Cardiac muscle cell (in vitro differentiated cells and primary cell): ENCODE results near the gene SH3RF3. TPM values are rescaled to one million over a fixed set of nuclear protein-coding genes. Genes with fewer than 3 reads are reported as not detected.

Experiments
- DNase-seq, 2 donors: peaks; one replicate each; pipeline versions ENCODE4 v3.0.0 to v3.0.0-alpha.2; 2010 to 2017; ENCODE audit warnings: low read depth in 1 of 2, low spot score in 1 of 2
- H3K27ac ChIP-seq: fragments of 200-600 bp; sonication (generic); 2 replicates; pipeline ENCODE4 v1.5.1; 2016
- H3K27me3 ChIP-seq: fragments of 200-600 bp; sonication (generic); 2 replicates; pipeline ENCODE4 v1.6.0; 2016; ENCODE audit warnings: control low read depth
- H3K36me3 ChIP-seq: fragments of 200-600 bp; sonication (generic); 2 replicates; pipeline ENCODE4 v1.5.1; 2016; ENCODE audit warnings: control low read depth
- H3K4me1 ChIP-seq: fragments of 200-600 bp; sonication (generic); 2 replicates; pipeline ENCODE4 v1.8.1; 2017; ENCODE audit warnings: low read depth, mild to moderate bottlenecking, mixed run types
- H3K4me3 ChIP-seq: fragments of 200-600 bp; sonication (generic); 2 replicates; pipeline ENCODE4 v1.5.1; 2016; ENCODE audit warnings: mild to moderate bottlenecking
- H3K9me3 ChIP-seq: fragments of 200-600 bp; sonication (generic); 2 replicates; pipeline ENCODE4 v1.5.1; 2017; ENCODE audit warnings: low read depth, mild to moderate bottlenecking, control low read depth
- polyA plus RNA-seq: library from polyadenylated mRNA; unstranded; fragments of >200 nt; fragmentation: Nextera tagmentation; extraction: Ambion mirVana; gene quantifications from 2 replicates; pipeline ENCODE4 v1.2.1, GENCODE V29; 2016
- total RNA-seq: library from RNA; depleted of rRNA; stranded (reverse); fragments of >200 nt; gene quantifications from 2 replicates; pipeline ENCODE4 v1.2.3, GENCODE V29; 2016
- TF ChIP-seq, protein P1 (sequence below): IDR thresholded peaks from 2 replicates; pipeline ENCODE4 v1.5.1; 2012; ENCODE audit warnings: low read depth, mild to moderate bottlenecking, low read length

The SH3RF3 gene
- total and polyA plus RNA-seq, 2 experiments from 2014 or later, result 1.2 to 1.7 TPM

DNA sequence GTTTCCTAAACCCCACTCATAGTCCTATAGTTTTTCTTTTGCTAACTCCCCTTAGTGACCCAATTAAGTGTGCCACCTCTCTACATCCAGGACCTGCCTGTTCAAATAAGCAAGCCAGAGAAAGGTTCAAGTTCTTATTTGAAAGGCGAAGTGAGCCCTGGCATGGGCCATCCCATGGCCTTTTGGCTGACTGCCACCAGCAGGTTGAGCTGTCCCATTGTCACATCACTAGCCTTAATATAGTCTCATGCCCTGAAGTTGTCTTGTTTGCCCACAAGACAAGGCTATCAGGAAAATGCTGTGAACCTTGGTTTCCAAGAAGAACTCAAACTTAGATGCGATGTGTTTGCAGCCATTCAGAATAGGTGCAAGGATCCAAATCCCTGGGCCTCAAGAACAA is 158.8 kb downstream of the SH3RF3 start:
- Histone ChIP-seq H3K4me3 (no peak overlapping the region), H3K4me1 (no peaks in the 10 kb centered on the region), H3K9me3 (no peaks in the 10 kb centered on the region), H3K27me3 (peaks cover 18% of the 10 kb centered on the region), H3K27ac (no peak overlapping the region), H3K36me3 (no peaks in the 10 kb centered on the region)
- DNase-seq, result no peak
- TF ChIP-seq, protein P1, sequence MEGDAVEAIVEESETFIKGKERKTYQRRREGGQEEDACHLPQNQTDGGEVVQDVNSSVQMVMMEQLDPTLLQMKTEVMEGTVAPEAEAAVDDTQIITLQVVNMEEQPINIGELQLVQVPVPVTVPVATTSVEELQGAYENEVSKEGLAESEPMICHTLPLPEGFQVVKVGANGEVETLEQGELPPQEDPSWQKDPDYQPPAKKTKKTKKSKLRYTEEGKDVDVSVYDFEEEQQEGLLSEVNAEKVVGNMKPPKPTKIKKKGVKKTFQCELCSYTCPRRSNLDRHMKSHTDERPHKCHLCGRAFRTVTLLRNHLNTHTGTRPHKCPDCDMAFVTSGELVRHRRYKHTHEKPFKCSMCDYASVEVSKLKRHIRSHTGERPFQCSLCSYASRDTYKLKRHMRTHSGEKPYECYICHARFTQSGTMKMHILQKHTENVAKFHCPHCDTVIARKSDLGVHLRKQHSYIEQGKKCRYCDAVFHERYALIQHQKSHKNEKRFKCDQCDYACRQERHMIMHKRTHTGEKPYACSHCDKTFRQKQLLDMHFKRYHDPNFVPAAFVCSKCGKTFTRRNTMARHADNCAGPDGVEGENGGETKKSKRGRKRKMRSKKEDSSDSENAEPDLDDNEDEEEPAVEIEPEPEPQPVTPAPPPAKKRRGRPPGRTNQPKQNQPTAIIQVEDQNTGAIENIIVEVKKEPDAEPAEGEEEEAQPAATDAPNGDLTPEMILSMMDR, result no peak

DNA sequence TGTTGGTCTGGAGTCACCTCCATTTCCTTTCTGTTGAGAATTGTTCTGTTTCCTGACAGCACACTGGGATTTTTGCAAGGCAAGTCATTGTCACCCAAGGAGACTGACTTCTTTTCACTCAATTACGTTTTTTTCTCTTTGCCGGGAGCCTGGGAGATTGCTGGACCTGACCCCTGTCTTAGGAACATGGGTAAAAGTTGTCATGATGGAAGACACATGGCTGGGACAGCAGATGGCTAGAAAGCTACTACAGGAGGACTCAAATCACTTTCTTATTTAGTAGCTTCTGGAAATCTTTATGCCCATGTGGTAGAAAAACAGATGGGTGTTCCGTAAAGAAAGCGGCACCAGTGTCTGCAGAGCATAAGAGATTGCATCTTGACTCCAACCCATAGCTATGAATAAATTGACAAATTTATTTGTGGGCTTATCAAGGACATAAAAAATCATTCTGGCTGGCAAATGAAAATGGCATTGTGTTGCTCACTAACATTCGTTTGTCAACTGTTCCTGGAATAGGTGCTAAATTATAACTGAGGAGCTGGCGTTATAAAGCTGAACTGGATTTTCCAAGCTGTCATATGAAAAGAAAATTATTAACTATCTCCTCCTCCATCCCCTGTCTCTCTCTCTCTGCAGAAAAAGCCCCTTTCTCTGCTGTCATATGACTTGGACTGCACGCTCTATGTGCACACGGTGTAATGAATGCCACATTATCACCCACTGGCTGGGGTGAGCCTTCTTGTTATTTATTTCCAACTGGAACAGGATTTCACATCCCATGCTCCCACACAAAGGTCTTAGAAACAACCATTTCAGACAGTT is 159.8 kb downstream of the SH3RF3 start:
- Histone ChIP-seq H3K36me3 (no peaks in the 10 kb centered on the region), H3K27me3 (peaks cover 18% of the 10 kb centered on the region), H3K4me1 (no peaks in the 10 kb centered on the region), H3K27ac (no peak overlapping the region), H3K9me3 (no peaks in the 10 kb centered on the region), H3K4me3 (no peak overlapping the region)
- TF ChIP-seq, protein P1, result no peak
- no peak for DNase-seq

DNA sequence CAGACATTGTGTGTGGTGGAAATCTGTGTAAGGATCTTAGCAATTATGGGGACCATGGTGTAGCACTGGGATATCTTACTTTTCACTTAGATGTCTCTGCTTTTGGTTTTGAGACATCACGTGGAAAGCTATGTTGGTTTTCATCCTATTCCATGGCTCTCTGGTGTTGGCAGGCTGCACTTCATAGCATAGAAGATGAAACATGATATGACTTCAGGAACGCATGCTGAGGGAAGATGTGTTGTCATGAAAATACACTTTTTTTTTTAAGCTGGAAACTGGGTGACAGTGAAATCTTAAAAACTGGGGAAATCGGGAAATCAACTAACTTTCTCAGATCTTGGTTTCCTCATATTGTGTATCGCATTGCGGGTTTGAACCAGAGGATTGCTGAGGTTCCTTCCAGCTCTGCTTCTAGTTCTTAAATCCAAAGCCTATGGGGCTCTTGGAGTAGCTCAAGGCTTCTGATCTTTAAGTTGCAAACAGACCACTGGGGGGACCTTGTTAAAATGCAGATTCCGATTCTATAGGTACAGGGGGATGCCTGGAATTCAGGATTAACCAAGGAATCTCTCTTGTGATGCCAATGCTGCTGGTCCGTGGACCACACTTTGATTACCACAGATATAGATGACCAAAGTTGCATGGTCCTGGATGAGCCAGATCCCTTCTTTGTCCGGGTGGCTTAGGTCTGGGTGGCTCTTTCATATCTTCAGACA is 160.7 kb downstream of the SH3RF3 start:
- TF ChIP-seq, protein P1, result no peak
- Histone ChIP-seq H3K36me3 (no peaks in the 10 kb centered on the region), H3K9me3 (no peaks in the 10 kb centered on the region), H3K27ac (no peak overlapping the region), H3K27me3 (peaks cover 18% of the 10 kb centered on the region), H3K4me1 (no peaks in the 10 kb centered on the region), H3K4me3 (no peak overlapping the region)
- DNase-seq, result no peak

DNA sequence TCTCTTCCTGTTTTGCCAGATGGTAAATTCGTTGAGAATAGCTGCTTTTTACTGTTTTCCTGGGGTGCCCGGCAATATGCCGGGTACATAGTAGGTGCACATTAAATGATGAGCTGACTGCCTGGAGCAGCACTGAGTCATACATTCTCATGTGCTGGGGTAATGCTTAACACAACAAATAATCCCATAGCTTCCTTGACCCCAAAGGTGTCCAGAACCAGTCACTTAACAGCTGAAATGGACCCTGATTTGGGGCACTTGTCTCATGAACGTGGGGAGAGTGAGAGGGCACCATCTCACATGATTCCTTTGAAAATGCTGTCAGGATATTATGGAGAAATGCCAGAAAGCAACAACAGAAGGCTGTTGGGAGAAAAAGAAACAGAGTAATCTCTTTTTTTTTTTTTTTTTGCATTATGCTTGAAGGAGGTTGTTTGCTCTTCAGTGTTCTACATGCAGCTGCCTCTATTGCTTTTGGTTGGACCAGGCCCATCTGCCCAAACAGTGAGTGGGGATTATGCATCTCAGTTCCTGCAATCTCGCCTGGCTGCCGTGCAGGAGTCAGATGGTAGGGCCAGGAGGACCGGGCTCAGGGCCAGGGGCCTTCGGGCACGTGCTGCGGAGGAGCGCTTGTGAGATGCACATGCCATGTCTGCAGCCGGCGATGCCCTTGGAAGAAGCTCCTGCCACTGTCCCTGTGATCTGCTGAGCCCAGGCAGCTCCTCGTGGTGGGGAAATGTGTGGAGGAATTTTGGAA is 162.1 kb downstream of the SH3RF3 start:
- DNase-seq, result no peak
- Histone ChIP-seq H3K36me3 (no peaks in the 10 kb centered on the region), H3K4me3 (no peak overlapping the region), H3K27ac (no peak overlapping the region), H3K9me3 (no peaks in the 10 kb centered on the region), H3K27me3 (peaks cover 18% of the 10 kb centered on the region), H3K4me1 (no peaks in the 10 kb centered on the region)
- TF ChIP-seq, protein P1, result no peak

DNA sequence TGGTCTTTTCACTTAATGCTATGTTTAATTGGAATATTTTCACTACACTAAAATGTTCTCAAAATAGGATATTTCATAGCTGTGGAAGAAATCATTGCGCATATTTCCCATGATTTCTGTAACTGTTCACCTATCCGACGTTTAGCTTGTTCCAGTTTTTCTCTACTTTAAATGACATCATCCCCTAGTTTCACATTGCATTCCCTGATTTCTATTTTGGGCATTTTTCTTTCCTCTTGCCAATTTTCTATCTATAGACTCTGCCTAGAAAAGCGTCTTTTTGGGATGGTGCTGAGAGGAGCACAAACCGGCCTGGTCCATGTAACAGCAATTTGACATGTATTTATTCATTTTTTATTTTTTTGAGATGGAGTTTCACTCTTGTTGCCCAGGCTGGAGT is 163.4 kb downstream of the SH3RF3 start:
- TF ChIP-seq, protein P1, result no peak
- Histone ChIP-seq H3K9me3 (no peaks in the 10 kb centered on the region), H3K36me3 (no peaks in the 10 kb centered on the region), H3K27me3 (peaks cover 18% of the 10 kb centered on the region), H3K4me3 (no peak overlapping the region), H3K27ac (no peak overlapping the region), H3K4me1 (no peaks in the 10 kb centered on the region)
- no peak for DNase-seq
